ENCODE results near the gene USB1. TPM values are rescaled to one million over a fixed set of nuclear protein-coding genes. Genes with fewer than 3 reads are reported as not detected.
A peak's percentile ranks its signal among the peaks of the same experiment; 100 is the strongest.

The USB1 gene
- total RNA-seq, 1 experiment from 2014 or later, result 18.7 TPM

GRCh38 chr16:58025351-58026138, 24.3 kb downstream of the USB1 start, which contains the start of gene MMP15:
MMP15 (plus strand) TSS chr16:58025754; CDS start chr16:58026351, 597 bp downstream.
- ATAC-seq (peak; percentile 60), DNase-seq (peak; percentile 68)
- no peaks in the 10 kb centered on the region; the same call in 1 of the 2 replicates for H3K36me3 ChIP-seq (ENCODE audit: low read depth, low read length)
- intact Hi-C loops (cut with micrococcal nuclease), result loop anchor here (10.0 kb wide), 1 partner anchor 279 kb away; no protein-coding TSS in a partner anchor
- no TSS peak for BruUV-seq (replicated peaks)
- no peak for TF ChIP-seq EZH2 (IDR thresholded peaks at IDR 0.05; ENCODE audit: low read length, unreplicated experiment)
- TF ChIP-seq EZH2phosphoT487 (IDR thresholded peaks at IDR 0.05; ENCODE audit: borderline replicate concordance, low read length), result no peak
- TF ChIP-seq CTCF (conservative IDR thresholded peaks at IDR 0.05; ENCODE audit: low read depth, low read length), result no peak
- H3K27me3 ChIP-seq (ENCODE audit: low read length), result no peaks in the 10 kb centered on the region
- H2AFZ ChIP-seq (ENCODE audit: low read length), result peak within 1 kb of the TSS; percentile 84
- H3K9ac ChIP-seq (ENCODE audit: low read length), result no peak within 1 kb of the TSS
- H3K9me3 ChIP-seq (ENCODE audit: low read length), result no peaks in the 10 kb centered on the region
- H3K79me2 ChIP-seq (ENCODE audit: low read length), result no peaks in the 10 kb centered on the region
- H3F3A ChIP-seq (ENCODE audit: low read length, unreplicated experiment), result no peaks in the 10 kb centered on the region
- no peaks in the 10 kb centered on the region for H4K20me1 ChIP-seq (ENCODE audit: low read length)
- H3K9me2 ChIP-seq (replicated peaks; ENCODE audit: low read length), result no peaks in the 10 kb centered on the region
- POLR2A ChIA-PET (ENCODE audit: unreplicated experiment), result no interaction called here
- CTCF ChIA-PET, result interaction anchor here (0.6 to 1.3 kb wide), 2 partner anchors 96 to 571 kb away, joined by 5 to 7 read pairs; no protein-coding TSS in a partner anchor
- peak within 1 kb of the TSS; percentile 69 for H3K4me3 ChIP-seq (ENCODE audit: low read length)
- H3K4me2 ChIP-seq (ENCODE audit: low read length), result peak within 1 kb of the TSS; percentile 89
- H3K27ac ChIP-seq (ENCODE audit: low read length), result no peak within 1 kb of the TSS
- H3K4me1 ChIP-seq (ENCODE audit: insufficient read depth, low read length), result peaks cover 29% of the 10 kb centered on the region

GRCh38 chr16:58026139-58026704, 25.0 kb downstream of the USB1 start:
- H3K4me3 ChIP-seq (ENCODE audit: low read length), result peak overlapping the region; percentile 69
- ATAC-seq (peak; percentile 35), DNase-seq (peak; percentile 28)
- H4K20me1 ChIP-seq (ENCODE audit: low read length), result no peaks in the 10 kb centered on the region
- no peak overlapping the region for H3K27ac ChIP-seq (ENCODE audit: low read length)
- peak overlapping the region; percentile 89 for H3K4me2 ChIP-seq (ENCODE audit: low read length)
- no peaks in the 10 kb centered on the region for H3K9me2 ChIP-seq (replicated peaks; ENCODE audit: low read length)
- CTCF ChIA-PET, result interaction anchor here (0.6 to 1.3 kb wide), 2 partner anchors 96 to 570 kb away, joined by 5 to 7 read pairs; no protein-coding TSS in a partner anchor
- peaks cover 28% of the 10 kb centered on the region for H3K4me1 ChIP-seq (ENCODE audit: insufficient read depth, low read length)
- no peaks in the 10 kb centered on the region for H3K27me3 ChIP-seq (ENCODE audit: low read length)
- no peaks in the 10 kb centered on the region for H3K36me3 ChIP-seq (ENCODE audit: low read depth, low read length)
- intact Hi-C loops (cut with micrococcal nuclease), result loop anchor here (10.0 kb wide), 1 partner anchor 279 kb away; no protein-coding TSS in a partner anchor
- BruUV-seq (replicated peaks), result no TSS peak
- no peaks in the 10 kb centered on the region for H3K9me3 ChIP-seq (ENCODE audit: low read length)
- H3F3A ChIP-seq (ENCODE audit: low read length, unreplicated experiment), result no peaks in the 10 kb centered on the region
- TF ChIP-seq CTCF (conservative IDR thresholded peaks at IDR 0.05; ENCODE audit: low read depth, low read length) (no peak), EZH2phosphoT487 (IDR thresholded peaks at IDR 0.05; ENCODE audit: borderline replicate concordance, low read length) (no peak), EZH2 (IDR thresholded peaks at IDR 0.05; ENCODE audit: low read length, unreplicated experiment) (no peak)
- H2AFZ ChIP-seq (ENCODE audit: low read length), result peak overlapping the region; percentile 84
- H3K9ac ChIP-seq (ENCODE audit: low read length), result no peak overlapping the region
- POLR2A ChIA-PET (ENCODE audit: unreplicated experiment), result no interaction called here
- H3K79me2 ChIP-seq (ENCODE audit: low read length), result no peaks in the 10 kb centered on the region
